Stomach (tissue), 9 donors: ENCODE data around the gene KCTD5. TPM values are rescaled to one million over a fixed set of nuclear protein-coding genes. Genes with fewer than 3 reads are reported as not detected.
A peak's percentile ranks its signal among the peaks of the same experiment; 100 is the strongest.

Source experiments
- DNase-seq, 2 donors: peaks; one replicate each; pipeline versions ENCODE4 v3.0.0 to v3.0.0-alpha.2; 2013 to 2019
- H3K27ac ChIP-seq, 5 donors: fragments of 200-600 bp in 4 of 5; sonication (generic) in 4 of 5; one replicate each; pipeline ENCODE4 v1.5.1; 2013 to 2019; ENCODE audit warnings: mild to moderate bottlenecking in 1 of 5, moderate library complexity in 1 of 5
- H3K27me3 ChIP-seq, 3 donors: fragments of 200-600 bp; sonication (generic); one replicate each; pipeline ENCODE4 v1.5.1; 2017 to 2019; ENCODE audit warnings: mixed run types in 1 of 3
- H3K36me3 ChIP-seq, 4 donors: fragments of 200-600 bp; sonication (generic); 1 replicate in 3 of 4; 2 replicates in 1 of 4; pipeline ENCODE4 v1.5.1; 2016 to 2019
- H3K4me1 ChIP-seq, 4 donors: fragments of 200-600 bp; sonication (generic); one replicate each; pipeline ENCODE4 v1.5.1; 2016 to 2019
- H3K4me3 ChIP-seq, 4 donors: fragments of 200-600 bp; sonication (generic) in 3 of 4; one replicate each; pipeline ENCODE4 v1.5.1; 2016 to 2019; ENCODE audit warnings: mild to moderate bottlenecking in 1 of 4
- H3K9me3 ChIP-seq, 4 donors: fragments of 200-600 bp; sonication (generic); one replicate each; pipeline ENCODE4 v1.5.1; 2016 to 2019
- CTCF ChIP-seq, 7 experiments: fragments of 450-650 bp in 4 of 7; fragments of 200-600 bp in 3 of 7; sonication (generic) in 3 of 7; IDR thresholded peaks; one replicate each; pipeline ENCODE4 v1.5.1; 2016 to 2019; ENCODE audit warnings: antibody characterized with exemption in 7 of 7, control low read depth in 2 of 7, mild to moderate bottlenecking in 1 of 7
- EP300 ChIP-seq: sonication (generic); formaldehyde crosslinking; IDR thresholded peaks from one replicate; pipeline ENCODE4 v1.6.1; 2017; ENCODE audit warnings: antibody characterized with exemption
- POLR2A ChIP-seq, 4 donors: fragments of 450-650 bp; IDR thresholded peaks; one replicate each; pipeline ENCODE4 v1.6.1; 2016; ENCODE audit warnings: antibody characterized with exemption in 4 of 4, control low read depth in 2 of 4, mild to moderate bottlenecking in 1 of 4, moderate library complexity in 1 of 4
- POLR2AphosphoS5 ChIP-seq, 3 donors: sonication (generic); formaldehyde crosslinking; IDR thresholded peaks; one replicate each; pipeline ENCODE4 v1.6.1; 2016; ENCODE audit warnings: antibody characterized with exemption in 3 of 3
- WGBS, 5 donors: extraction: QIAGEN DNeasy Blood & Tissue Kit in 3 of 5; methylation state at CpG; one replicate each; pipeline versions ENCODE4 v1.1.5 to v1.1.7; 2013 to 2018; 5-methylcytosine and 5-hydroxymethylcytosine counted together
- intact Hi-C: fragments of 100-400 bp; cut with DNase I; formaldehyde crosslinking; loops from one replicate; pipeline ENCODE4 v1.15.1; 2023; ENCODE audit warnings: low total_unique reads
- polyA plus RNA-seq, 3 donors: library from polyadenylated mRNA; stranded (reverse); fragments of 200-250 nt; gene quantifications; one replicate each; pipeline ENCODE4 v1.2.3, GENCODE V29; 2013
- total RNA-seq, 5 donors: library from RNA; depleted of rRNA; stranded (reverse); fragments of >200 nt; gene quantifications; one replicate each; pipeline versions ENCODE4 v1.1.0 to v1.2.3, GENCODE V29; 2014 to 2016
- donor health status: healthy with polysubstance abuse.
- donor health status: Bipolar disorder and iron deficiency.
- donor health status: healthy.

KCTD5 gene
- total and polyA plus RNA-seq, 8 donors = 0.89 to 45.6 (median 24.7) TPM

GRCh38 chr16:2713523-2713922 is 31.2 kb downstream of the KCTD5 start:
- no peak for DNase-seq

GRCh38 chr16:2713985-2714774 is 31.9 kb downstream of the KCTD5 start:
- Histone ChIP-seq H3K27ac (no peak overlapping the region), H3K9me3 (no peaks in the 10 kb centered on the region), H3K27me3 (peaks cover 0 to 19% (median 9%) of the 10 kb centered on the region in 3 donors), H3K4me3 (no peak overlapping the region), H3K36me3 (peaks cover 0 to 13% (median 12%) of the 10 kb centered on the region in 4 donors), H3K4me1 (peaks cover 11 to 17% (median 13%) of the 10 kb centered on the region in 4 donors)
- no peak for TF ChIP-seq POLR2AphosphoS5 (IDR thresholded peaks at IDR 0.05)
- no peak for TF ChIP-seq CTCF (IDR thresholded peaks at IDR 0.05)
- no peak for TF ChIP-seq POLR2A (IDR thresholded peaks at IDR 0.05)
- TF ChIP-seq EP300 = no peak
- intact Hi-C loops = no loop called here
- no peak for DNase-seq
- 72 to 77% (median 76%) methylated on average over 17 to 28 of the region's 28 CpGs for WGBS, 5 donors

More at GRCh38 chr16:2713523-2713922, 31.2 kb downstream of the KCTD5 start:
- no peaks in the 10 kb centered on the region for H3K9me3 ChIP-seq
- no peak overlapping the region for H3K4me3 ChIP-seq
- WGBS, 5 donors = 63 to 79% (median 73%) methylated on average over 11 to 14 of the region's 14 CpGs
- H3K36me3 ChIP-seq = peaks cover 4 to 20% (median 18%) of the 10 kb centered on the region in 4 donors
- H3K27ac ChIP-seq = no peak overlapping the region
- peaks cover 0 to 19% (median 9%) of the 10 kb centered on the region in 3 donors for H3K27me3 ChIP-seq
- intact Hi-C loops = no loop called here
- H3K4me1 ChIP-seq = peaks cover 7 to 11% (median 9%) of the 10 kb centered on the region in 4 donors
- TF ChIP-seq CTCF (IDR thresholded peaks at IDR 0.05) = no peak
- TF ChIP-seq EP300 = no peak
- no peak for TF ChIP-seq POLR2A (IDR thresholded peaks at IDR 0.05)
- no peak for TF ChIP-seq POLR2AphosphoS5 (IDR thresholded peaks at IDR 0.05)

GRCh38 chr16:2715064-2715463 is 32.7 kb downstream of the KCTD5 start:
- intact Hi-C loops = no loop called here
- no peak for TF ChIP-seq CTCF (IDR thresholded peaks at IDR 0.05)
- no peak for TF ChIP-seq POLR2A (IDR thresholded peaks at IDR 0.05)
- no peak for TF ChIP-seq POLR2AphosphoS5 (IDR thresholded peaks at IDR 0.05)
- no peak for TF ChIP-seq EP300
- Histone ChIP-seq H3K4me3 (peak overlapping the region in 1 of 4 donors; percentile 29), H3K4me1 (peaks cover 20 to 26% (median 22%) of the 10 kb centered on the region in 4 donors), H3K9me3 (no peaks in the 10 kb centered on the region), H3K36me3 (peaks cover 0 to 4% (median 3%) of the 10 kb centered on the region in 4 donors), H3K27me3 (peaks cover 0 to 19% (median 9%) of the 10 kb centered on the region in 3 donors), H3K27ac (no peak overlapping the region)
- no peak for DNase-seq
- 25 to 31% (median 28%) methylated on average over 8 to 9 of the region's 9 CpGs for WGBS, 5 donors

- Histone ChIP-seq H3K27me3 (peaks cover 0 to 19% (median 9%) of the 10 kb centered on the region in 3 donors), H3K4me3 (peak overlapping the region in 2 of 4 donors; percentile 16 to 29), H3K36me3 (no peaks in the 10 kb centered on the region), H3K4me1 (peaks cover 24 to 31% (median 27%) of the 10 kb centered on the region in 4 donors), H3K27ac (no peak overlapping the region), H3K9me3 (no peaks in the 10 kb centered on the region)
- TF ChIP-seq EP300 (no peak), POLR2AphosphoS5 (IDR thresholded peaks at IDR 0.05) (no peak), CTCF (IDR thresholded peaks at IDR 0.05) (no peak)
- 5 to 9% (median 7%) methylated on average over 22 to 33 of the region's 33 CpGs for WGBS, 5 donors
- peak; percentile 66 to 88 for DNase-seq
- intact Hi-C loops = no loop called here
Measured at GRCh38 chr16:2715519-2715918, 33.2 kb downstream of the KCTD5 start.
